RPMI7951 (cell line): Measurements from ENCODE around the gene TBC1D24. TPM values are rescaled to one million over a fixed set of nuclear protein-coding genes. Genes with fewer than 3 reads are reported as not detected.

Source experiments
- DNase-seq: peaks from one replicate; pipeline ENCODE4 v3.0.0-alpha.2; 2012; ENCODE audit warnings: low read depth
- total RNA-seq: library from RNA; depleted of rRNA; stranded (reverse); fragments of >200 nt; shearing (Covaris generic); gene quantifications from 2 replicates; pipeline ENCODE4 v1.2.3, GENCODE V29; 2014

TBC1D24 gene
- total RNA-seq, 1 experiment from 2014 or later = 4.4 TPM

DNA sequence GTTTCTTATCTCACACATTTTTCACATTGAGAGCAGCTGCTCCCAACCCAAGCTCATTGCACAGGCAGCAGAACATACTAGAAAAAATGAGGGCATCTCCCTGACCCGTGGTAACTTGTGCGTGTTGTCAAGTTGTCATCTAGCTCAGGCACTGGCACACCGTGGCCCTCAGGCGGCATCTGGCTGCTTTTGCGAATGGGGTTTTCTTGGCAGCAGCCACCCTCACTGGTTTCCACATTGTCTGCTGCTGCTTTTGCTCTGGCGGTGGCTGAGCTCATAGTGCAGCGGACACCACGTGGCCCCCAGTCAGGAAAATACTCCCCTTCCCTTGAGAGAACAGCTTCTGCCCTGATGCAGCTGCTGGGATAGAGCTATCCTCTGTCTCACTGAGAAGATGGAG is 24.4 kb upstream of the TBC1D24 start:
- DNase-seq = no peak

DNA sequence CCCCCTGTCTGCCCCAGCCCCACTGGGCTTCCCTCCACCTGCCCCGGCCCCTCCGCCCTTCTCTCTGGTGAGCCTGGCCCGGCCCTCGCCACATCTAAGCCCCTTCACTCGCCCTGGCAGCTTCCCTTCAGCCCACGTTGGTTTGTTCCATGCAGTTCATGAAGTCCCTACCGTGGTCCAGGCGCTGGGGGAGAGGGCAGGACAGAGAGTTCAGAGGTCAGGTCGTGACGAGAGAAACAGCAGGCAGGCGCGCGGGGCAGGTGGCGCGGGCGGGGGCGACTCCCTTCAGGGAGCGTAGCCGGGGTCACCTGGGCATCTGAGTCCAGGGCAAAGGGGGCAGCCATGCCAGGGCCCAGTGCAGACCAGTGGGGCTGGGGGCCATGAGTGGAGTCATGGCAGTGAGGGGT is 23.9 kb upstream of the TBC1D24 start:
- DNase-seq = no peak

DNA sequence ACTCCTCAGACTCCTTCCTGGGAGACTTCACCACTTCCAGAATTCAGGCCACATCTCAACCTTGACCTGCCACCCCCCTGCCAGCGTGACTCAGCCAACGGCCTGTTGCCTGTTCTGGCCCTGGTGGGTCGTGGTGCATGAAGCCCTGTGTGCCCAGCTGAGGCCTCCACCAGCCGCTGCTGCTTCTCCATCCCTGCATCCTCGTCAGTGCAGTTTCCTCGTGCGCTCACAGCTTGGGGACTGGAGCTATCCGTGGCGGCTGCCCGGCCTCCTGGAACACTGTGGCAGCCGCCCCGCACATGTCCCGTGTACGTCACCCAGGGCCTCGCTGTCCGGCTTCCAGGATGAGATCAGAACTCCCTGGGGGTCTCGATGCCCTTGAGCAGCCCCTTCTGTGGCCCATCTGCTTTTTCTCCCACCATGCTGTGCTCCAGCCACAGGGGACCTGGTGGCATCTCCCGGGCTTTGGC is 23.0 kb upstream of the TBC1D24 start:
- DNase-seq = no peak

DNA sequence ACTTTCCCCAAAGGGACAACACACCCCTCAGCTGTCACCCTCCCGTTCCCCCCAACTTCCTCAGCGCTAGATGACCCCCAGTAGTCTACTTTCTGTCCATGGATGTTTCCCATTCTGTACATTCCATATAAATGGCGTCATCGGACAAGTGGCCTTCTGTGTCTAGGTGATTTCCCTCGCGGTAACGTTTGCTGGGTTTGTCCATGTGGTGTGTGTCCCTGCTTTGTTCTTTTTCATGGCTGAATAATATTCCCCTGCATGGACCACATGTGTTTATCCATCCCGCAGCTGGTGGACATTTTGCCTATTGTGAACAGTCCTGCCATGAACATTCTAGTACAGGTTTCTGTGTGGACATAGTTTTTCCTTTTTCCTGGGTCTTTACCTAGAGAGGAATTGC is 22.3 kb upstream of the TBC1D24 start:
- DNase-seq = no peak

DNA sequence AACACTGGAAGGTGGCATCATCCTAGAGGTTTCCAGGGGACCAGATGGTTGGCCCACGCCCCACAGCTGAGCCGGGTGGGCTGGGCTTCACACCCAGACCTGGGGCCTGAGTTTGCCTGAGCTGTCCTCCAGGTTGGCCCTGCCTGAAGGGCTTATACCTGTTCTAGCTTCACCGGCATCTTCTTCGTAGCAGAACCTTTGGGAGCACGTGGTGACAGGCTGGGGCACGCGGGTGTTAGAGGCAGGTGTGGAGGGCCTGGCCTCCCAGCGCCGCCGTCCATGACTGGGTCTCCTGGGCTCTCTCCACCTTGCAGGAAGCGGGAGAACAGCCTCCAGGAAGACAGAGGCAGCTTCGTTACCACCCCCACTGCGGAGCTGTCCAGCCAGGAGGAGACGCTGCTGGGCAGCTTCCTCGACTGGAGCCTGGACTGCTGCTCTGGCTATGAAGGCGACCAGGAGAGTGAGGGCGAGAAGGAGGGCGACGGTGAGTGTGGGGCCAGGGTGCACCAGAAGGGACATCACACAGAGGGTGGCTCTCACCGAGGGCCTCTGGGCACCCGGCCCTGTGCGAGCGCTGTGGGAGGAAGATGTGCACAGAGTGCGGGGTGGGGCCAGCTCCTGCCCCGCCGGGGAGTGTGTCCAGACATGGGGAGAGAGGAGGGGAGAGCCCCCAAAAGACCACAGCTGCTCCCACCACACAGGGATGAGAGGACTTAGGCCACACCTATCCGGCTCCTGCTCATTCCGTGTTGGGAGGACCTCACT is 19.7 kb upstream of the TBC1D24 start:
- DNase-seq = no peak

DNA sequence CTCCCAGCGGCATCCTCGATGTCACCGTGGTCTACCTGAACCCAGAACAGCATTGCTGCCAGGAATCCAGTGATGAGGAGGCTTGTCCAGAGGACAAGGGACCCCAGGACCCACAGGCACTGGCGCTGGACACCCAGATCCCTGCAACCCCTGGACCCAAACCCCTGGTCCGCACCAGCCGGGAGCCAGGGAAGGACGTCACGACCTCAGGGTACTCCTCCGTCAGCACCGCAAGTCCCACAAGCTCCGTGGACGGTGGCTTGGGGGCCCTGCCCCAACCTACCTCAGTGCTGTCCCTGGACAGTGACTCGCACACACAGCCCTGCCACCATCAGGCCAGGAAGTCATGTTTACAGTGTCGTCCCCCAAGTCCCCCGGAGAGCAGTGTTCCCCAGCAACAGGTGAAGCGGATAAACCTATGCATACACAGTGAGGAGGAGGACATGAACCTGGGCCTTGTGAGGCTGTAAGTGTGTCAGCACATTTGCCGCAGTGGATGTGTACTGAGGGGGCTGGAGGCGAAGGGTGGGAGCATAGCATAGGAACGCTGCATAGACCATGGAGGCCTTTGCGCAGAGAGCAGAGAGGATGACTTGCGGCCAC is 18.3 kb upstream of the TBC1D24 start:
- no peak for DNase-seq

DNA sequence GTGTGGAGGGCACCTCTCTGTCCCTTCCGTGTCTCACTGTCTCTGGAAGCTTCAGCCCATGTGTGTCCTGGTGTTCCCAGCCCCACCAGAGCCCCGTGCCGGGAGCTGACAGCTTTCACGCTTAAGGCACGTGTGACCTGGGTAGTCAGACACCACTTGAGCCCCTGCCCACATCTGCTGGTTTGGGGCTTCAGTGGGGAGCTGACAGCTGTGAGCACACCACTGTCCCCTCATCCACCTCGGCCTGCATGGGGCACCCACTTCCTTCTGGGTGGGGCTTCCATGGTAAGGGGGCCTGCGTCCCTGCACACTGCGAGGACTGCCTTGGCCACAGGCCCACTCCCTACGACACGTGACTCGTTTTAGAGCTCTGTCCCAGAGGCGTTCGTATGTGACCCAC is 17.7 kb upstream of the TBC1D24 start:
- no peak for DNase-seq

DNA sequence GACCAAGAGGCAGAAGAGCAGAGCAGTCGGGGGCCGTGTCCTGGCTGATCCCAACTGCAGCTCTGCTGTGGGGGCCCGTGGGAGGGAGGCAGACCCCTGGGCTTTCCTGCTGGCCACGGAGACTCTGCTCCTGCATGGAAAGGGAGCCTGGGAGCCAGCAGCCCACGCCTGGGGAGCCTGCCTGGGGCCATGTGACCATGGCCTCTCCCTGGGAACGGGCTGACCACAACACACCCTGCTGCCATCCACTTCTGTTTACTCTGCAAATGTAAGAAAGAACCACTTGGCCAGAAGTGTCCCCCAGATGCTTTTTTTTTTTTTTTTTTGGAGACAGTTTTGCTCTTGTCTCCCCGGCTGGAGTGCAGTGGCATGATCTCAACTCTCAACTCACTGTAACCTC is 17.0 kb upstream of the TBC1D24 start:
- no peak for DNase-seq

DNA sequence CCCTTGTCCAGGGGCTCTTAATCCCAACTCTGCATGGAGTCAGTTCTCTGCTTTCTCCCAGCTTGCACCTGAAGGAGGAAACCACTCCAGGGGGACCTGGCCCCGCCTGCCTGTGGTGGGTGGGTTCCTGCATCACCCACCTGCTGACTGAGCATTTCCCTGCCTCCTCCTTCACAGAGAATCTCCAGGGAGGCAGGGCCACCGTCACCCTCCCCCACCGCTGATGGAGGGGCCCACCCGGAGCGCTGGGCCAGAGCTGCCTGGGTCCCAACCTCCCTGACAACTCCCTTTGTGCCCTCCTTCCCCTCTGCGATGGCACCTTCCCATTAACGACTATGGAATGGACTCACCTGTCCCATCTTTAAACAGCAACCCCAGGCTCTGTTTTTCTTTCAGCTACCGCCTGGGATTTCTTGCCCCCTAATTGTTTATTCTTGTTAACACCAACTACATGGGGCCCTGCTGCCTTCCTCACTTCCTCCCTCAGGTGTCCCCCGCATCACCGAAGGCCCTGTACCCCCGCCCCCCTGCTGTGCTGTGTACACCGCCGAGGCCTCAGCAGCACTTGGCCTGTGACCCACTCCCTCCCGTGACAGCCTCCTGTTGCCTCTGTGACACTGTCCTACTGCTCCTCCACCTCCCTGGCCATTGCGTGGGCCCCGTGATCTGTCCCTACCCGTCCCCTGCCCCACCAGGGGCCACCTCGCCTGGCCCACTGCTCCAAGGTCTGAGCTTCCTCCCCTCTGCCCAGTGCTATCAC is 15.9 kb upstream of the TBC1D24 start:
- no peak for DNase-seq

DNA sequence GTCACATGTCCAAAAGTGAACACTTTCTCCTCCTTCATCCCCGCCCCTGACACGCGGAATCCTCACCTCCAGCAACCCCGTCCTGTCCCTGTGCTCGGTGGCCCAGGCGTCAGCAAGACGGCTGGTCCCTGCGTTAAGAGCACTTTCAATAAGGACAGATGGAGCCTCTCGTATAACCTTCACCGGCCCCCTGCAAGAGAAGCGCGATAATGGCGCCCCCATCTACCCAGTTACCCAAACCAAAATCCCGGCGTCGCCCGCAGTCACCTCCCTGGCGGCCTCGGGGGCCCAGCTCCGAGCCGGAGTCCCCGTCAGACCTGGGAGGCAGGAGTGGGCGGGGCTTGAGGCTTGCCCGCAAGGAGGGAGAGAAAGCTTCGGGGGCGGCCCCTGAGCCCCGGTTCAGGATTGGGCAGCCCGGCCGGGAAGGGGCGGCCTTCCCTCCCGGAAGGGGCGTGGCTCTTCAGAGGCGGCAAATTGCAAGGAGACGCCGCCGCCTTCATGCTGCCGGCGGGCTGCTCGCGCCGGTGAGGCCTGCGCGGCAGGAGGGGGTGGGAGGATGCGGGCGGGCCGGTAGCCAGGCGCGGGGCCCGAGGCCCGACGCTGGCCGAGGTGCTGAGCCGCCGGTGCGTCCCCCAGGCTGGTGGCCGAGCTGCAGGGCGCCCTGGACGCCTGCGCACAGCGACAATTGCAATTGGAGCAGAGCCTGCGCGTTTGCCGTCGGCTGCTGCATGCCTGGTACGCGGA is 15.1 kb upstream of the TBC1D24 start, which contains the start of gene TEDC2:
TEDC2 (plus strand) TSS at position 463 of the 744 bp plus-strand sequence; CDS start at position 499, 36 bp downstream.
- peak; percentile 92 for DNase-seq

DNA sequence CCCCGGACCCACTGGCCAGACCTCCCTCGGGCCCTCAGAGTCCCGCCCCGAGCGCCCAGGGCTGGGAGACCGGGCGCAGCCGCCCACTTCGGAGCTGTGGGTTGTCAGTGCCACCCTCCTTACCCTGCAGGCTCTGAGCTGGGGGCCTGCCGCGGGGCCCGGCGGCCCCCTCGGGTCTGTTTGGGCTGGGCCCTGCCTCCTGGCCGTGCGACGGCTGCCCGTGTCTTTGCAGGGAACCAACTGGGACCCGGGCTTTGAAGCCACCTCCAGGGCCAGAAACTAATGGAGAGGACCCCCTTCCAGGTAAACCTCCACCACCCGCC is 14.6 kb upstream of the TBC1D24 start:
- DNase-seq = no peak

DNA sequence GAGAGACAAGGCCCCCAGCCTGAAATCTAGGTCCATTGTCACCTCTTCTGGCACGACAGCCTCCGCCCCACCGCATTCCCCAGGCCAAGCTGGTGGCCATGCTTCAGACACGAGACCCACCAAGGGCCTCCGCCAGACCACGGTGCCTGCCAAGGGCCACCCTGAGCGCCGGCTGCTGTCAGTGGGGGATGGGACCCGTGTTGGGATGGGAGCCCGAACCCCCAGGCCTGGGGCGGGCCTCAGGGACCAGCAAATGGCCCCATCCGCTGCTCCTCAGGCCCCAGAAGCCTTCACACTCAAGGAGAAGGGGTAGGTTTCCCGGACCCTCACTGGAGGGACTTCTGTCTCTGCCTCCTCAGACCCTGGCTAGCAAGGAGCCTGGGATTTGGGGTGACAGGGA is 14.0 kb upstream of the TBC1D24 start:
- DNase-seq = no peak

DNA sequence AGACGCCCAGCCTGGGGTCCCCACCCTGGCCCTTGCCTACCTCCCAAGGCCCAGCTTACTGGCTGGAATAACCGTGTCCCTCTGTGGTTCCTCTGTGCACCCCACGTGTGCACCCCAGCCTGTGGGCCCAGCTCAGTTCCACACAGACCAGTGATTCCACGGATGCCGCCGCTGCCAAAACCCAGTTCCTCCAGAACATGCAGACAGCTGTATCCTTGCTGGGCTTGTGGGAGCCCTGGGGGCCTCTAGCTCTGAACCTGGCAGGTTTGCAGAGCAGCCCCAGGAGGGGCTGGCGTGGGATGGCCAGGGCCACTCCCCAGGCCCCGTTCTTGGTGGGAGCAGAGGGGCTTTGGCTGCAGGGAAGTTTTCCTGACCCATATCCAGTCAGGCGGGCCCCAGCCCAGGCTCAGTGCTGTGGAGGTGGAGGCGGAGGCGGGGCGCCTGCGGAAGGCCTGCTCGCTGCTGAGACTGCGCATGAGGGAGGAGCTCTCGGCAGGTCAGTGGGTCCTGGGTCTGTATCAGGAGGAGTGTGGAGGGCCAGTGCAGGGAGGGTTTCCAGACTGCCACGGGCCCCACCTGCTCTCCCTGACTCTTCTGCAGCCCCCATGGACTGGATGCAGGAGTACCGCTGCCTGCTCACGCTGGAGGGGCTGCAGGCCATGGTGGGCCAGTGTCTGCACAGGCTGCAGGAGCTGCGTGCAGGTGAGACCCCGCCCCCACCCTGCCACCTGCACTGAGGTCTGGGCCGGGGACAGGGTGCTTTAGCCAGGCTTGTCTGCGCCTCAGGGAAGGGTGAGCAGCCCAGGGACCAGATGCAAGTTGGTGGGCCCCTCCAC is 12.7 kb upstream of the TBC1D24 start:
- DNase-seq = no peak

DNA sequence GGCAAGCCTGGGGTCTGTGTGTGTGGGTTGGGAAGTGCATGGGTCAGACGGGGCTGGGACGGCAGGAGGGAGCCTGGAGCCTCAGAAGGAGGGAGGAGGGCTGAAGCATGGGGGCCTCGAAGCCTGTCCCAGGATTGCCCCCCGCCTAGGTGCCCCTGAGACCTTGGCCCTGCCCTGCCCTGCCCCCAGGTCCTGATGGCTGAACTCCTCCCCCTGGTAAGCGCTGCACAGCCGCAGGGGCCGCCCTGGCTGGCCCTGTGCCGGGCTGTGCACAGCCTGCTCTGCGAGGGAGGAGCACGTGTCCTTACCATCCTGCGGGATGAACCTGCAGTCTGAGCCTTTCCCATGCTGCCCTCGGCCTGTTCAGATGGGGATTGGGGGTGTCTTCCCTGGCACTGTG is 10.6 kb upstream of the TBC1D24 start:
- no peak for DNase-seq

DNA sequence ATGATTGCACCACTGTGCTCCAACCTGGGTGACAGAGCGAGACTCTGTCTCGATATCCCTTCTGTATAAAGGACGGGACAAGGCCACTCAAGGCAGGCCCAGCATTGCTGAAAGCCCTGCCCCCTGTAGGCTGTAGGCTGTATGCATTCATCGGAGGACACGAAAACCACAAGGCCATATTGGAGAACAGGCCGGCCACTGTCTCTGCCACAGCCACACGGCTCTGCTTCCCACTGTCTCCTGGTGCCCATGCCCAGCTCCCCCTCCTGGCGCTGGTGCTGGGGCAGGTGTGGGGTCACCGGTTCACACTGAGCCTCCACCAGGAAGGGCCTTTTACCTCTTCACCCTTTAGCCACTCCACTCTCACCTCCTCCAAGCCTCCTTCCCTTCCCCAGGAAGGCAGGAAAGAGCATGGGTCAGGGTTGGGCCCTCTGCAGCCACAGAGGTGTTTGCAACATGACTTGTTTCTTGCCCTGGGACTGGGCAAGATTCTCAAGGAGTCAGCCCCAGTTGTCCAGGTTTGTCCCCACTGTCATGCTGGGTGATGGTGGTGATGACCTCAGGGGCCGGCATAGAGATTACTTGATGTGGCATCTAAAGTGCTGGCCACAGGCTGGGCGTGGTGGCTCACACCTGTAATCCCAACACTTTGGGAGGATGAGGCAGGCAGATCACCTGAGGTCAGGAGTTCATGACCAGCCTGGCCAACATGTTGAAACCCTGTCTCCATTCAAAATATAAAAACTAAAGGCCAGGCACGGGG is 9.1 kb upstream of the TBC1D24 start:
- DNase-seq = no peak

DNA sequence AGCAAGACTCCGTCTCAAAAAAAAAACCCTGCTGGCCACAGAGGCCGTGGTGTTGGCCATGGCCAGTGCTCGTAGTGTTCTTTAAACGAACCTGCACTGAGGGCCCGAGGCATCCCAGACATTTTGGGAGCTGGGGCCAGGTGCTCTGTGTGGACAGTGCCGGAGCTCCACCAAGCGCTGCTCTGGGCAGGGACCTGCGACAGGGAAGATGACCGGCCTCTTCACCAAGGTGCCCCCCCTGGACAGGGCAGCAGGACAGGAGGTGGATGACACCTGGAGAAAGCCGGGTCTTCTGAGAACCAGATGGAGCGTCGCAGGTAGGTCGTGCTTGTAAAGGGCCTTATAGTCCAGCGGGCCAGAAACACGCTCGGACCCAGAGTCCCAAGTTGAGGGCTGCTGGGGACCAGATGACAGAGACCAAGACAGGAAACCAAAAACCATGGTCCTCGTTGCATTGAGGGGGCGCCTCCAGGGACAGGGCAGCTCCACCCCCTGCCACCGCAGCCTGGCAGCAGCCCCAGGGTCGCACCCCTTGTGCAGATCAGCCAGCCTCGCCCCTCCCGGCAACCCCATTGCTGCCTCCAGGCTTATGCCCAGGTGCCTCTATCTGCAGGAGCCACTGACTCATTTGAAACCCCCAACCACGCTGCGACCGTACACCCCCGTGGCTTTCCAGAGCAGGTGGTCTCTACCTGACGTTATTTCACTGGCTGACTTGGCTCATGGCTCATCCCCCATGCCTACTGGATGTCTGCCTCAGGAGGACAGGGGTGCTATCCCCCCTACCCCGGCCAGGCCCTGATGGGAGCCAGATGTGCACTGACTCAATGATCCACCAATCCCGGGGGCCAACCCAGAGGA is 8.0 kb upstream of the TBC1D24 start:
- DNase-seq = no peak

DNA sequence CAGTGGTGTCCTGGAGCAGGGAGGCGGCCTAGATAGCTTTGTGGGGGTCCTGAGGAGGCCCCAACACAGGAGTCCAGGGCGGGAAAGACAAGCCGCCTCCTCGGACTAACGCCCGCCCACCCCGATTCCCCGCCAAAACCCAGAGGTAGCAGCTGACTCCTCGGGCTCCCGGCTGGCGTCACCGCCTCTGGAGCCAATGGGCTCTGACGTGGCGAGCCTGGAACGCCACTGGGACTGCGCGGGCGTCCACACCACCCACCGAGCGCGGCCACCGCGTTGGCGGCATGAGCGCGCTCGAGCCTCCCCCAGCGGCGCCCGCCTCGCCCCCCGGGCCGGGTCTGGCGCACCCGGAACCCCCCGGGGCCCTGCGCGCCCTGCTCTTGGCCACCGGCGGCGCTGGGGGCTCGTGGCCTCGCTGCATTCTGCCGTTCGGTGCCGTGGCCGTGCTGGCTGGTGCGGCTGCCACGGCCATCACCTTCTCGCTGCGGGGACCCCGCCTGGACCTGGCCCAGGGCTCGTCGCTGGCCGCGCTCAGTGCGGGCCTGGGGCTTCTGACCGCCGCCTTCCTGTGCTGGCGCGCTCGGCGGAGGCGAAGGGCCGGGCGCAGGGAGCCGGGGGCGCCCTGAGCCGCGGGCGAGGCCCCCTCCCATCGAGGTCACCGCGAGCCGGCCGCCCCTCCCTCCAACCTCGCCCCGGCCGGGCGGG is 7.2 kb upstream of the TBC1D24 start:
- DNase-seq = peak; percentile 75

DNA sequence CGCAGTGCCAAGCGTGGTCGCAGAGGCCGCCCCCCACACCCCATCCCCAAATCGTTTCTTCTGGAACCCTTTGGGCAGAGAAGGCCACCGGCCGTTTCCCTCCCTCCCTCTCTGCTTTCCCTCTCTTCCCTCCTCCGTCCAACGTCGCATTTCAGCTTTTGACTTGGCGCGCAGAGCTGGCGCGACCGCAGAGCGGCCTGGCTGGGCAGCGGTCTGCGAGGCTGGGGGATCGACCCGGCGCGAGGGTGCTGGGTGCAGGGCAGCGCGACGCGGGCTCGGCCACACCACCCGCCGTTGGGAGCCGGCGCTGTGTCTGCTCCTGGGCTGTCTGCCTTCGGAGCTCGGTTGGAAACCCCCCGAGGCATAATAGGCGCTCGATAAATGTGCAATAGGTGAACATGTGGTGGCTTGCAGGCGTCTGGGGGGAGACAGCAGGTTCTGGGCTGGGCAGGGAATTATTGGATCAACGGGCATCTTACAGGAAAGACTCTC is 6.6 kb upstream of the TBC1D24 start:
- peak; percentile 39 for DNase-seq
